Activated naive CD4-positive, alpha-beta T cell (primary cell): ENCODE measurements around the gene TXNRD2.

Experiments used
- DNase-seq, 4 experiments: peaks; one replicate each; lab custom pipeline; 2025; lab: John Stamatoyannopoulos, UW

TXNRD2 gene

GRCh38 chr22:19966908-19967750 lies 25.5 kb upstream of the TXNRD2 start:
- no peak for DNase-seq

DNA sequence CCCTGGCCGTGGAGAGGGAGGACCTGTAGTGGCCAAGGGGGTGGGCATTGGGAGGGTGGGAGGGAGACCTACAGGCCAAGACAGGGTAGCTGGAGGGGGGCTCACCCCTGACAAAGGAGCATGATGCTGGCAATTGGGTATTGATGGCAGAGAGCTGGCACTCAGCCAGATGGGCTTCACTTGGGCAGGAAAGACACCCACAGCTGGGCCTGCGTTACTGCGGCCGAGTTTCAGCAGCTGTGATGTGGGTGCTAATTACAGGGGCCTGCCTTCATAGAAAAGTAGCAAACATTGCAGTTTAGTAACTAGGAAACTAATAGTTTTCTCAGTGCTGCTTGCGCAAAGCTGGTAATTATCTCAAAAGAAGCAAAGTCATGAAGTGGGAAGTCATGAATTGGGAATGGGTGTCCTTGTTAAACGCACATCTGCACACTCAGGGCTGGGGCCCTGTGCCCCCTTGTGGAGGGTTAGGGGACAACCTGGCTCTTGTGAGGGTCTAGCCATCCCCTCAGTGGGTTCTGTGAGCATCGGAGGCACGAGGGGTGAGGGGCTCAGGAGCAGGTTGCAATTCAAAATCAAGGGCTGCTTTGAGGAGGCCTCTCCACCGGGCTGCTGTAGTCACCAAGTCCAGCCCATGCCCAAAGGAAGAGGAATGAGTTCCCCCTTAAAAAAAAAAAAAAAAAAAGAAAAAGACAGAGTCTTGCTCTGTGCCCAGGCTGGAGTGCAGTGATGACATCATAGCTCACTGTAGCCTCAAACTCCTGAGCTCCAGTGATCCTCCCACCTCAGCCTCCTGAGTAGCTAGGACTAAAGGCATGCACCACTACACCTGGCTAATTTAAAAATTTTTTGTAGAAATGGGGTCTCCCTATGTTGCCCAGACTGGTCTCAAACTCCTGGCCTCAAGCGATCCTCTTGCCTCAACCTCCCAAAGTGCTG lies 24.4 kb upstream of the TXNRD2 start:
- no peak for DNase-seq

DNA sequence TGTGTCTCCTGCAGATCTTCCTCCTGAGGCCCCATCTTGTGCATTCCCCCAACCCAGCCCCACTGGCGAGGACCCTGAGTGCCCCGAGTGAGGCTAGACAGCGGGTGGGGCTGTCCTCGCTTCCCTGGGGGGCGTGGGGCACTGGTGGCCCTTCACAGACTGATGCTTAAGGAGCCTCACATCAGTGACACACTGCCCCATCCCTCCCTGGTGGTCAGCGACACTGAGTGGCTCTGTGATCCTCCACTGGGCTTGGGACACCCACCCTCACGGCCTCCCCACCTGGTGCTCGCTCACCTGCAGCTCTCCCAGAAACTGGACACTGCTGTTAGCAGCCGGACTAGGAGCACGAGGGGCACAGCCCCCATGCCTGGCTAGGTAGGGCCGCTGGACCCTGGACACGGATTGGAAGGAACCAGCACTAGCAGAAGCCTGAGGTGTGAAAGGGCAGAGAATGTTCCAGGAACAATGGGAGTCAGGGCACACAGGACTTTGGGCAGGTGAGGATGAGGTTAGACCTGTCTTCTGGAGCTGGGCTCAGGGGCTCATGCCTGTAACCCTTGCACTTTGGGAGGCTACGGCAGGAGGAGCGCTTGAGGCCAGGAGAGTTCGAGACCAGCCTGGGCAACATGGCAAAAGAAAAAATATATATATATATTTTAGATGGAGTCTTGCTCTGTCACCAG lies 23.2 kb upstream of the TXNRD2 start:
- no peak for DNase-seq

DNA sequence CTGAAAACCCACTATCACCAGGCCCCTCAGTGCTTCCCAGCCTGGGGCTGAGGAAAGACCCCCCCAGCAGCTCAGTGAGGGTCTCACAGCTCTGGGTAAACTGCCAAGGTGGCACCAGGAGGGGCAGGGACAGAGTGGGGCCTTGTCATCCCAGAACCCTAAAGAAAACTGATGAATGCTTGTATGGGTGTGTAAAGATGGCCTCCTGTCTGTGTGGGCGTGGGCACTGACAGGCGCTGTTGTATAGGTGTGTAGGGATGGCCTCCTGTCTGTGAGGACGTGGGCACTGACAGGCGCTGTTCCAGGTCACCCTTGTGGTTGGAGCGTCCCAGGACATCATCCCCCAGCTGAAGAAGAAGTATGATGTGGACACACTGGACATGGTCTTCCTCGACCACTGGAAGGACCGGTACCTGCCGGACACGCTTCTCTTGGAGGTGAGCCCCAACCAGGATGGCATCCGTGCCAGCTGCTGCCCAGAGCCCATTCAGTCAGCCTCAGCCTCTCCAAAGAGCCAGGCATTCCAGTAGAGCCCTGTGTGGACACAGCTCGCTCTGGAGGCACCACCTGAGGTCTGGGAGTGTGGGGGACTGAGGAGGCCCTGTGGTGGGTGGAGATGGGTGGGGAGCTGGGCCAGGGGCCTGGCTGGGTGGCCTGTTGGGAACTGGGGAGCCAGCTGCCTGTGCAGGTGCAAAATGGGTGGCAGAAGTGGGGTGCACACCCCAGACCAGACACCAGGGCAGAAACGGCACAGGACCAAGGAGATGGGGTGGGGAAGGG lies 22.4 kb upstream of the TXNRD2 start:
- DNase-seq, result no peak

DNA sequence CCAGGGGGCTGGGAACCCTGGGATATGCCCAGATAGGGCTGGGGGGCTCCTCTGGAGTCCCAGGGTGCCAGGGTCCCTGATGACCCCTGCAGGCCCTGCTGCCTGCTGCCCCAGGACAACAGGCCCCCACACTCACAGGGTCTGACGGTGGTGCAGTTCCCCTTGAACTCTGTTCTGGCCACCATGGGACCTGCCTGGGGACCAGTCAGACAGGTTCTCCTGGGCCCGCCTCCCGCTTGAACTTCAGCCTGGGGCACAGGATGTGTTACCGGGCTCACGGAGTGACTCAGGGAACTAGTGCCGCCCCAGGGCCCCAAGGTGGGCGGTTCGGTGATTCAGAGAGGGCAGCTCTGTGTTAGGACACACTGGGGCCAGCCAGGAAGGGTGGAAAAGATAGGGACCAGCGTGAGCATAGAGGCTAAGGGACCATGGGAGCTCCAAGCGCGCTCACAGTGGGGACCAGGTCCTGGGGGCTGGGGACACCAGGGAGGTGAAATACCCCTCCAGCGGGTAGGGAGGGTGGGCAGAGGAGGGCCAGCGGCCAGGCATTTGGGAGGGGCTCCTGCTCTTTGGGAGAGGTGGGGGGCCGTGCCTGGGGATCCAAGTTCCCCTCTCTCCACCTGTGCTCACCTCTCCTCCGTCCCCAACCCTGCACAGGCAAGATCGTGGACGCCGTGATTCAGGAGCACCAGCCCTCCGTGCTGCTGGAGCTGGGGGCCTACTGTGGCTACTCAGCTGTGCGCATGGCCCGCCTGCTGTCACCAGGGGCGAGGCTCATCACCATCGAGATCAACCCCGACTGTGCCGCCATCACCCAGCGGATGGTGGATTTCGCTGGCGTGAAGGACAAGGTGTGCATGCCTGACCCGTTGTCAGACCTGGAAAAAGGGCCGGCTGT lies 21.5 kb upstream of the TXNRD2 start:
- DNase-seq, result no peak

DNA sequence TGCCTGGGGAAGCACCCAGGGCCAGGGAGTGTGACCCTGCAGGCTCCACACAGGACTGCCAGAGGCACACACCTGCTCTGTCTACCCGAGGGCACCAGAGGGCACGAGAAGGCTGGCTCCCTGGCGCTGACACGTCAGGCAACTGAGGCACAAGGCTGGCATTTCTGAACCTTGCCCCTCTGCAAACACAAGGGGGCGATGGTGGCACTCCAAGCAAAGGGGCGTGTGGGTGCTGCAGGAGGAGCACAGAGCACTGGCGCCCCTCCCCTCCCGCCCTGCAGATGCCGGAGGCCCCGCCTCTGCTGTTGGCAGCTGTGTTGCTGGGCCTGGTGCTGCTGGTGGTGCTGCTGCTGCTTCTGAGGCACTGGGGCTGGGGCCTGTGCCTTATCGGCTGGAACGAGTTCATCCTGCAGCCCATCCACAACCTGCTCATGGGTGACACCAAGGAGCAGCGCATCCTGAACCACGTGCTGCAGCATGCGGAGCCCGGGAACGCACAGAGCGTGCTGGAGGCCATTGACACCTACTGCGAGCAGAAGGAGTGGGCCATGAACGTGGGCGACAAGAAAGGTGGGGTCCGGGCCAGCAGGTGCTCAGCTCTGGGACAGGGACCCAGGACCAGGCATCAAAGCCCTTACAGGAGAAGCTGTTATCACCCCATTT lies 20.8 kb upstream of the TXNRD2 start:
- DNase-seq, result peak in 3 of 4 experiments; percentile 25 to 50 (median 26)

DNA sequence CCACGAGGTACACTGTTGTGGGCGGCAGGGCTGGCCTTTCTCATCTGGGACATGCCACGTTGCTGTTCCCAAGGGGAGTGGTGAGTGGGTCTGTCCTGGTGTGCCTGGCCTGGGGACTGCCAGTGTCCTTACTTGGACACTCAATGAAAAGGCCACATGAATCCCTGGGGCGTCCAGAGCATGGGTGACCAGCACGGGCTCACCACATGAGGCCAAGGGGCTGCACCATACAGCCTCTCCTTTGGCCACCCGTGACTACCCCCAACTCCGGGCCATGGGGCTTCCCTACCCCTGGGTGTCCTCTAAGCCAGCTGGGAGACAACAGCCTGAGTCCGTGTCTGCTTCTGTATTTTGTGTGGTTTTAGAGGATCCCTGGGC lies 20.2 kb upstream of the TXNRD2 start:
- DNase-seq, result no peak

- DNase-seq, result no peak
Observed at GRCh38 chr22:19961201-19961580, 19.6 kb upstream of the TXNRD2 start.

DNA sequence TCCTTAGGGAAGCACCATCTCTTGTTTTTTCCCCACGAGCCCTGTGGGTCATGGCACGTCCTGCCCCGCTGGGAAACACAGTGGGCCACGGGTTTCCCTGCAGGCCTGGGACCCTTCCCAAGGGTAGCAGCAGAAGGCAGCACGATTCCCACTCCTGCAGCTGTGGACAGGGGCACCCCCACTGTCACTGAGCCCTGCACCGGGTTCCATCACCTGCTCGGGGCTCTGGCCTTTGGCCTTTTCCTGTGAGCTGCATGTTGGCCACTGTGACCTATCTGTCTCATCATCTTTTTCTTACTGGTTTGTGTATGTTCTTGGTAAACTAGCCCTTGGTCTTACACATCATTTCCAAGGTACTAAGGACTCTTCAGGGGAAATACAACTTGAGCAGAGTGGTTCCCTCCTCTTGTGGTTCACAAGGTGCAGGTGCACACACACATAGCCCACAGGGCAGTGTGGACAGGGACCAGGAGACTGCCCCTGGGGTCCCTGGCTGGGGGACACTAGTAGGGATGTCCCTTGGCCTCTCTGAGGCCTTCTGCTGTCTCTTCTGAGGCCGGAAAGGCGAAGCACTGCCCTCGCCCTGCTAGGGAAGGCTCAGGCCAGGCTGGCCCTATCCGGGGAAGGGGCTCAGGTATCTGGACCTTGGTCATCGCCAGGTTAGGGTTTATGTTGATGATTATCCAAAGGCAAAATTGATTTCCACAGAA lies 19.0 kb upstream of the TXNRD2 start:
- DNase-seq, result no peak

DNA sequence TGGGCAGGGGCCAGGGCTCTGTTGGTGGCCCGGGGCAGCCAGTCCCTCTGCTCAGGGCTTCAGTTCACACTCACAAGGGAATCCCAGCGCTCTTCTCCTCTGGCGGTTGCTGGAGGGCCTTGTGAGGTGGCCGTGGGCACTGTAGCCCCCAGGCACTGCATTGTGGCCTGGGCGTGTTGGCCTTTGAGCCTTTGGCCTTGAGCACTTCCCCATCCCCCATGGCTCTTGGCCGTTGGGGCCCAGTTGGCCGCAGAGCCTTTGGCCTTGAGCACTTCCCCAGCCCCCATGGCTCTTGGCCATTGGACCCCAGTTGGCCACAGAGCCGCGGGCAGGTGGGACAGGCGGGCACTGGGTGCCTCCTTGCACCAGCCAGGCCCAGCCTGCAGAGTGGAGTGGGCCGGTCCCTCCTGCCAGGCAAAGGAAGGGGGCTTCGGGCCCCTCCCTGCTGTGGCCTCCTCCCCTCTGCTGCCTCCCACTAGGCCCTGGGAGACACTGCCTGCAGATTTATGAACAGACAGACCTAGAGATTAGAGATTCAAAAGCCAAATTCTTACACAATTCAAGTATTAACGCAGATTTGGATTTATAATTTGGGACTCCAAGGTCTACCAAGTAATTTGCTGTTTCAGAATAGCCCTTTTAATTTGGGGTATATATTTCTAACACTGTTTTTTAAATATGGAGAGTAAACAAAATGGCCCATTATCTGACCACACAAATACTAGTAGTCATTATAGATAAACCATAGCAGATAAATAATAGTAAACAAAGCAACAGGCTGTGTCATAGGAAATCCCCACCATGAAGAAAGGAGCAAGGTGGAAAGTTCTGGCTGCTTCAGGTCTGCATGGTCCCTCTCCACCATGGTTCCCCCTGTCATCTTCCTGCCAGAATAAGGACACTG lies 18.2 kb upstream of the TXNRD2 start:
- DNase-seq, result no peak

GRCh38 chr22:19959043-19959586 lies 17.5 kb upstream of the TXNRD2 start:
- DNase-seq, result no peak

DNA sequence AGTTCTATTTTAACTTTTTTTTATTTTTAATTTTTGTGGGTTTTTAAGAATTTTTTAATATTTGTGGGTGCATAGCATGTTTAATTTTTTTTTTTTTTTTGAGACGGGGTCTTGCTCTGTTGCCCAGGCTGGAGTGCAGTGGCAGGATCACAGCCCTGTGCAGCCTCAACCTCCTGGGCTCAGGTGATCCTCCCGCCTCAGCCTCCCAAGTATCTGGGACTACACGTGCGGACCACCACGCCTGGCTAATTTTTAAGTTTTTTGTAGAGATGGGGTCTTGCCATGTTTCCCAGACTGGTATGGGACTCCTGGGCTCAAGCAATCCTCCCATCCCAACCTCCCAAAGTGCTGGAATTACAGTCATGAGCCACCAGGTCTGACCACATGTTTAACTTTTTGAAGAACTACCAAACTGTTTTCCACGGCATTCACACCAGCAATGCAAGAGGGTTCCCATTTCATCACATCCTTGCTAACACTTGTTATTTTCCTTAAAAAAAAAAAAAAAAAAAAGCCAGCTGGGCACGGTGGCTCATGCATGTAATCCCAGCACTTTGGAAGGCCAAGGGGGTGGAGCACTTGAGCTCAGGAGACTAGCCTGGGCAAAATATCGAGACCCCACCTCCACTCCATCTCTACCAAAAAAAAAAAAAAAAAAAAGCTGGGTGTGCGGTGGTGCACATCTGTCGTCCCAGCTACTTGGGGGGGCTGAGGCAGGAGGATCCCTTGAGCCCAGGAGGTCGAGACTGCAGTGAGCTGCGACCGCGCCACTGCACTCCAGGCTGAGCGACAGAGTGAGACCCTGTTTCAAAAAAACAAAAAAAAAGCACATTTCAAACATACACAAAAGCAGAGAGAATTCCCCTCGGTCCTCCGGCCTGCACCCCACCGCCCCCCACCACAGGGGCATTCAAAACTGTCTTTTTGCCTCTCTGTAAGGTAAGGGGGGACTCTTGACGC lies 16.7 kb upstream of the TXNRD2 start:
- no peak for DNase-seq

GRCh38 chr22:19957445-19957844 lies 15.8 kb upstream of the TXNRD2 start:
- DNase-seq, result no peak

DNA sequence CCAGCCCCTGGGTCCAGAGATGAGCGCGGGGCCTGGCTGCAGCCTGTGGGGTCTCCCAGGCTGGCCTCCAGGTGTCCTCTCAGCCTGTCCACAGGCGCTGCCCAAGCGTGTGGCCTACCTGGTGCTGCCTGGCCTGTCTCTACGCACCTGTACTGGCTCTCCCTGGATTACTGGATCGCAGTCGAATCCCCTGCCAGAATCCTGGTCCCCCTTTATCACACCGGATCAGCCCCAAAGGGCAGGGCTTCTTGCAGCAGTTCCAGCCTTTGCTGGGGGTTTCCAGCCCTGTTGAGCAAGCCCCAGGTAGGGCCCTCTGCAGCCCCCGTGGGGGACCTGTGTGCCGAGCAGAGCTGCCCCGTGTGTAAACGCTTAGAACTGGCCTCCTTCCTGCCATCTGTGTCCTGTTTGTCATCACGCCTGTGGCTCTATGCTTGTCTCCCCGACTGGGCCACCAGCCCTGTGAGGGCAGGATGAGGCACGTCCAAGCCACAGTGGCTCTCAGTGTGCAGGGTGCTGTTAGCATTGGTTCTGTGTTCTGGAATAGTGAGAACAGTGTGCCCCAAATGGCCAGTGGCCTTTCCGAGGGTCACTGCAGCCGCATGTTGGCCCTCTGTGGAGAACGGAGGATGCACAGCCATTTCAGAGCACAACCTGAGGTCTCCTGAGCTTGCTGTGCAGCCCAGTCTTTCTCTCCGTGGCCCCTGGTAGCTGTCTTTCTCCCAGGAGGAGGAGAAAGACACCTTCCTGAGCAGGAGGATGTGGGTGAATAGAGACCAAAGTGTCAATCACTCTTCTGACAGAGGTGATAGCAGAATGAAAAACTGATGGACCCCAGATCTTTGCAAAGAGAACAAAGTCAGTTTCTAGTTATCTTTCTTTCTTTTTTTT lies 13.9 kb upstream of the TXNRD2 start:
- DNase-seq, result no peak

DNA sequence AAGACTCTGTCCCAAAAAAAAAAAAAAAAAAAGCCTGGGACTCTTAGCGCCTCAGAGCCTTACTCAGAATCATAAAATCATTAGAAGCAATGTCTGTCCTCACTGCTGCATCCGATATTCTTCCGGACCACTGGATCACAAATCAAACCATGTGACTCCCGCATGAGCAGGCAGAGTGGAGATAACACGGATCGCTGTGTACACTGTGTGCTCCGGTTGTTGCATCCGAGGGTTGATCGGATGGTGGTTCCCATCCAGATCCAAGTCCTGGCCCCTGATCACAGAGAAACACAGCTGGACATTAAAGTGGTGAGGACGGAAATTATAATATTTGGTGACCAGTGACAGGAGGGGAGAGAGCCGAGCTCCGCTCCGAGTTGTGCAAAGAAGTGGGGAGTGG lies 9.7 kb upstream of the TXNRD2 start:
- no peak for DNase-seq
